Ascending aorta (tissue), 2 donors: ENCODE data around the gene R3HDM2. TPM values are rescaled to one million over a fixed set of nuclear protein-coding genes. Genes with fewer than 3 reads are reported as not detected.

Experiments used
- DNase-seq, 2 donors: peaks; one replicate each; pipeline ENCODE4 v3.0.0-alpha.2; 2019; ENCODE audit warnings: low spot score in 2 of 2
- H3K27ac ChIP-seq, 2 donors: fragments of 200-600 bp; sonication (generic); one replicate each; pipeline ENCODE4 v1.5.1; 2016 to 2017; ENCODE audit warnings: mild to moderate bottlenecking in 1 of 2
- H3K27me3 ChIP-seq: fragments of 200-600 bp; sonication (generic); one replicate; pipeline ENCODE4 v1.5.1; 2017
- H3K36me3 ChIP-seq, 2 donors: fragments of 200-600 bp; sonication (generic); one replicate each; pipeline ENCODE4 v1.5.1; 2016
- H3K4me1 ChIP-seq, 2 donors: fragments of 200-600 bp; sonication (generic); one replicate each; pipeline ENCODE4 v1.5.1; 2016 to 2017; ENCODE audit warnings: mild to moderate bottlenecking in 1 of 2
- H3K4me3 ChIP-seq, 2 donors: fragments of 200-600 bp; sonication (generic); one replicate each; pipeline ENCODE4 v1.5.1; 2016 to 2017; ENCODE audit warnings: mild to moderate bottlenecking in 1 of 2
- H3K9me3 ChIP-seq, 2 donors: fragments of 200-600 bp; sonication (generic); one replicate each; pipeline ENCODE4 v1.5.1; 2016
- intact Hi-C: fragments of 100-400 bp; cut with DNase I; formaldehyde crosslinking; loops from one replicate; pipeline ENCODE4 v1.15.1; 2023
- total RNA-seq: library from RNA; depleted of rRNA; stranded (reverse); fragments of >200 nt; gene quantifications from one replicate; pipeline ENCODE4 v1.1.0, GENCODE V29; 2016
- TF ChIP-seq, protein P1 (sequence below), 3 experiments: fragments of 200-600 bp in 2 of 3; fragments of 450-650 bp in 1 of 3; sonication (generic) in 2 of 3; IDR thresholded peaks; one replicate each; pipeline ENCODE4 v1.5.1; 2016 to 2019; ENCODE audit warnings: antibody characterized with exemption in 3 of 3, mild to moderate bottlenecking in 1 of 3, moderate library complexity in 1 of 3

R3HDM2 gene
- total RNA-seq, 1 donor from 2014 or later, result 49.5 TPM

DNA sequence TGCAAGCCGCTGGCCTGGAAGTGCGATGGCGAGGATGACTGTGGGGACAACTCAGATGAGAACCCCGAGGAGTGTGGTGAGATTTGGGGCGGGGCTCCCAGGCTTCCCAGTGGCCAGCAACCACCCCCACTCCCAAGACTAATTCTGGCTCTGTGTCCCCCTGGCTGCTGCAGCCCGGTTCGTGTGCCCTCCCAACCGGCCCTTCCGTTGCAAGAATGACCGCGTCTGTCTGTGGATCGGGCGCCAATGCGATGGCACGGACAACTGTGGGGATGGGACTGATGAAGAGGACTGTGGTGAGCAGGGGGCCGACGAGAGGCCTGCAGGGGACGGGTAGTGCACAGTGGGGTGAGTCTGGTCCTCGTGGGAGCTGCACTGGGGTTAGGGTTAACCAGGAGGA, 226.4 kb downstream of the R3HDM2 start:
- no peak overlapping the region for H3K27ac ChIP-seq
- no peaks in the 10 kb centered on the region for H3K9me3 ChIP-seq
- H3K4me1 ChIP-seq, result no peaks in the 10 kb centered on the region
- no peak for DNase-seq
- intact Hi-C loops, result no loop called here
- no peaks in the 10 kb centered on the region for H3K27me3 ChIP-seq
- H3K4me3 ChIP-seq, result no peak overlapping the region
- TF ChIP-seq, protein P1, sequence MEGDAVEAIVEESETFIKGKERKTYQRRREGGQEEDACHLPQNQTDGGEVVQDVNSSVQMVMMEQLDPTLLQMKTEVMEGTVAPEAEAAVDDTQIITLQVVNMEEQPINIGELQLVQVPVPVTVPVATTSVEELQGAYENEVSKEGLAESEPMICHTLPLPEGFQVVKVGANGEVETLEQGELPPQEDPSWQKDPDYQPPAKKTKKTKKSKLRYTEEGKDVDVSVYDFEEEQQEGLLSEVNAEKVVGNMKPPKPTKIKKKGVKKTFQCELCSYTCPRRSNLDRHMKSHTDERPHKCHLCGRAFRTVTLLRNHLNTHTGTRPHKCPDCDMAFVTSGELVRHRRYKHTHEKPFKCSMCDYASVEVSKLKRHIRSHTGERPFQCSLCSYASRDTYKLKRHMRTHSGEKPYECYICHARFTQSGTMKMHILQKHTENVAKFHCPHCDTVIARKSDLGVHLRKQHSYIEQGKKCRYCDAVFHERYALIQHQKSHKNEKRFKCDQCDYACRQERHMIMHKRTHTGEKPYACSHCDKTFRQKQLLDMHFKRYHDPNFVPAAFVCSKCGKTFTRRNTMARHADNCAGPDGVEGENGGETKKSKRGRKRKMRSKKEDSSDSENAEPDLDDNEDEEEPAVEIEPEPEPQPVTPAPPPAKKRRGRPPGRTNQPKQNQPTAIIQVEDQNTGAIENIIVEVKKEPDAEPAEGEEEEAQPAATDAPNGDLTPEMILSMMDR (IDR thresholded peaks at IDR 0.05), result no peak
- H3K36me3 ChIP-seq, result peaks cover 99 to 100% of the 10 kb centered on the region in 2 donors

DNA sequence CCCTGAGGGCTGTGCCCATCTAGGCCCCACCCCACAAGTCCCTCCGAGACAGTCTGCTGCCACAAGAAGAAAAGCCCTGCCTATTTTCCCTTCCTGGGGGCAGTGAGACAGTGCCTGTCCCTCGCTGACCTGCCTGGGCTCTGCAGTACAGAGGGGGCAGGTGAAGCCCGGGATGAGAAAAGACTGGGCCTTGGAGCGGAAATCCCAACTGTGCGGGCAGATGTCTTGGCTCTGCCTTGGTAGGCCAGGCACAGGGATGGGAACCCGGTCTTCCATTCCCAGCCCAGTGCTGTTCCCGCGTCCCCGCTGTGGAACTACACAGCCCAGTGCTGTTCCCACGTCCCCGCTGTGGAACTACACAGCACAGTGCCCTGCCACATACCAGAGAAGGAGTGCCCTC, 227.1 kb downstream of the R3HDM2 start:
- Histone ChIP-seq H3K4me1 (no peaks in the 10 kb centered on the region), H3K4me3 (no peak overlapping the region), H3K9me3 (no peaks in the 10 kb centered on the region), H3K27me3 (no peaks in the 10 kb centered on the region), H3K36me3 (peaks cover 99 to 100% of the 10 kb centered on the region in 2 donors), H3K27ac (no peak overlapping the region)
- DNase-seq, result no peak
- TF ChIP-seq, protein P1 (IDR thresholded peaks at IDR 0.05), result no peak
- intact Hi-C loops, result no loop called here

Other genes with a start within 250 kb of the R3HDM2 start
- gene NXPH4, start 214.2 kb downstream of the R3HDM2 start, total RNA-seq, result not detected
- gene SHMT2, start 201.3 kb downstream of the R3HDM2 start, total RNA-seq, result 136 TPM
- gene STAC3, start 179.9 kb downstream of the R3HDM2 start, total RNA-seq, result not detected
- not detected for gene INHBC, start 3.7 kb upstream of the R3HDM2 start, total RNA-seq
- gene INHBE, start 24.3 kb upstream of the R3HDM2 start, total RNA-seq, result not detected
- gene GLI1, start 28.7 kb upstream of the R3HDM2 start, total RNA-seq, result 2.8 TPM
- gene ARHGAP9, start 48.8 kb upstream of the R3HDM2 start, total RNA-seq, result 21.6 TPM
- gene MARS1, start 57.0 kb upstream of the R3HDM2 start, total RNA-seq, result 78.0 TPM
- 0.64 TPM for gene DDIT3, start 89.5 kb upstream of the R3HDM2 start, total RNA-seq
- 48.5 TPM for gene MBD6, start 91.8 kb upstream of the R3HDM2 start, total RNA-seq
- 116 TPM for gene DCTN2, start 116.1 kb upstream of the R3HDM2 start, total RNA-seq
- gene KIF5A, start 119.0 kb upstream of the R3HDM2 start, total RNA-seq, result not detected
- 153 TPM for gene PIP4K2C, start 160.1 kb upstream of the R3HDM2 start, total RNA-seq
- 33.5 TPM for gene DTX3, start 173.8 kb upstream of the R3HDM2 start, total RNA-seq
- 47.8 TPM for gene ARHGEF25, start 180.4 kb upstream of the R3HDM2 start, total RNA-seq
- 16.6 TPM for gene B4GALNT1, start 202.2 kb upstream of the R3HDM2 start, total RNA-seq